ENCODE data around the gene MS4A12.

DNA sequence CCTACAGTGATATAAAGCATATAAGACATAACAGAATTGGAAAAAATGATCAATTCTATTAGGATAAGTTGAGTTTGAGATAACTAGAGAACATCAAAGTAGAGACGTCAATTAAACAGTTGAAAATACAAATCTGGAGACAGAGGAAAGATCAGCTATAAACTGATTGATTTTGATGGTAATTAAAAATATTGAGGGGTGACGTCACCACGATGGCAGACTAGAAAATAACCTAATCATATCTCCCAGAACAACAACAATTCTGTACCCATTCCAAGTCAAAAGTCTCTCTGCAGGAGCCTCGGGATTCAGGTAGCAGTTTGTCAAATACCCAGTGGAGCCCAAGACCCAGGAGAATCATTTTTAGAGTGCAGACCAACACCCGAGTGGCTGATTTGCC lies 51.5 kb downstream of the MS4A12 start:
- TF ChIP-seq SIN3A (IDR thresholded peaks at IDR 0.05; ENCODE audit: borderline replicate concordance, insufficient read depth, low read length) (no peak), TAF1 (IDR thresholded peaks at IDR 0.05; ENCODE audit: borderline replicate concordance, insufficient read depth, low read length) (no peak), POLR2AphosphoS5 (IDR thresholded peaks at IDR 0.05; ENCODE audit: low read depth, low read length) (no peak), REST (IDR thresholded peaks at IDR 0.05; ENCODE audit: insufficient read depth in 1 of 2, low read depth in 2 of 2, low read length in 2 of 2) (no peak), FOXP2 (optimal IDR thresholded peaks at IDR 0.05; ENCODE audit: borderline replicate concordance, extremely low read depth, extremely low read length, insufficient read depth) (no peak)
